Neural cell (in vitro differentiated cells): ENCODE results near the gene KLHL28. TPM values are rescaled to one million over a fixed set of nuclear protein-coding genes. Genes with fewer than 3 reads are reported as not detected.

Experiments used
- H2AFZ ChIP-seq: fragments of 200-600, 300-800 bp; sonication (generic), shearing (Covaris generic); 2 replicates; pipeline ENCODE4 v1.6.0; 2014; ENCODE audit warnings: low read depth, mild to moderate bottlenecking, antibody characterized with exemption, low read length, moderate library complexity
- H3F3A ChIP-seq: fragments of 200-600 bp; shearing (Covaris generic); 2 replicates; pipeline ENCODE4 v1.6.1; 2016; ENCODE audit warnings: mild to moderate bottlenecking, moderate library complexity, mixed read lengths, antibody characterized with exemption, low read length; ENCODE audit not compliant: insufficient read depth, poor library complexity, severe bottlenecking
- H3K27ac ChIP-seq: fragments of 200-600, 300-800 bp; sonication (generic), shearing (Covaris generic); 2 replicates; pipeline ENCODE4 v1.5.1; 2014; ENCODE audit warnings: mild to moderate bottlenecking, low read length, moderate library complexity
- H3K27me3 ChIP-seq: fragments of 300-800, 200-600 bp; sonication (generic), shearing (Covaris generic); 2 replicates; pipeline ENCODE4 v1.6.0; 2014; ENCODE audit warnings: mild to moderate bottlenecking, low read depth, low read length, moderate library complexity; ENCODE audit not compliant: insufficient read depth
- H3K36me3 ChIP-seq: fragments of 300-800, 200-600 bp; sonication (generic), shearing (Covaris generic); 2 replicates; pipeline ENCODE4 v1.5.1; 2014; ENCODE audit warnings: mild to moderate bottlenecking, antibody characterized with exemption, low read length, moderate library complexity; ENCODE audit not compliant: insufficient read depth
- H3K4me2 ChIP-seq: fragments of 300-800, 200-600 bp; sonication (generic), shearing (Covaris generic); 2 replicates; pipeline ENCODE4 v1.6.0; 2014; ENCODE audit warnings: mild to moderate bottlenecking, low read length
- H3K4me3 ChIP-seq: fragments of 300-800, 200-600 bp; sonication (generic), shearing (Covaris generic); 2 replicates; pipeline ENCODE4 v1.5.1; 2014; ENCODE audit warnings: mild to moderate bottlenecking, low read length, moderate library complexity
- H3K79me2 ChIP-seq: fragments of 200-600 bp; shearing (Covaris generic); replicated peaks from 2 replicates; pipeline ENCODE4 v1.6.0; 2014; ENCODE audit warnings: mild to moderate bottlenecking, low read length, moderate library complexity; ENCODE audit not compliant: insufficient read depth
- H3K9ac ChIP-seq: fragments of 300-800, 200-600 bp; sonication (generic), shearing (Covaris generic); 2 replicates; pipeline ENCODE4 v1.6.1; 2016; ENCODE audit warnings: mild to moderate bottlenecking, low read length, mixed read lengths
- H3K9me2 ChIP-seq: fragments of 200-600 bp; shearing (Covaris generic); 2 replicates; pipeline ENCODE4 v1.6.1; 2016; ENCODE audit warnings: mild to moderate bottlenecking, low read length, mixed read lengths; ENCODE audit not compliant: insufficient read depth
- H3K9me3 ChIP-seq: fragments of 200-600, 300-800 bp; sonication (generic), shearing (Covaris generic); 2 replicates; pipeline ENCODE4 v1.6.1; 2016; ENCODE audit warnings: mild to moderate bottlenecking, mixed run types, low read length, moderate library complexity, mixed read lengths
- H4K20me1 ChIP-seq: fragments of 200-600 bp; shearing (Covaris generic); 2 replicates; pipeline ENCODE4 v1.6.1; 2016; ENCODE audit warnings: mild to moderate bottlenecking, mixed run types; ENCODE audit not compliant: insufficient read depth
- EP300 ChIP-seq: fragments of 450-650 bp; conservative IDR thresholded peaks from 2 replicates; pipeline ENCODE4 v1.6.1; 2014; ENCODE audit warnings: antibody characterized with exemption, mild to moderate bottlenecking, moderate library complexity; ENCODE audit not compliant: poor library complexity, severe bottlenecking
- EZH2 ChIP-seq: fragments of 200-600, 300-800 bp; shearing (Covaris generic), sonication (generic); IDR thresholded peaks from 2 replicates; pipeline ENCODE4 v1.6.1; 2014; ENCODE audit warnings: antibody characterized with exemption, low read length, borderline replicate concordance, mild to moderate bottlenecking; ENCODE audit not compliant: insufficient read depth, poor library complexity, severe bottlenecking
- MXI1 ChIP-seq: fragments of 450-650 bp; conservative IDR thresholded peaks from 2 replicates; pipeline ENCODE4 v1.6.1; 2014; ENCODE audit warnings: antibody characterized with exemption, mild to moderate bottlenecking; ENCODE audit not compliant: poor library complexity, severe bottlenecking
- POLR2AphosphoS5 ChIP-seq: IDR thresholded peaks from 2 replicates; pipeline ENCODE4 v1.6.1; 2012
- RAD21 ChIP-seq: fragments of 450-650 bp; conservative IDR thresholded peaks from 2 replicates; pipeline ENCODE4 v1.6.1; 2014; ENCODE audit warnings: antibody characterized with exemption, mild to moderate bottlenecking, moderate library complexity
- REST ChIP-seq: IDR thresholded peaks from 2 replicates; pipeline ENCODE4 v1.6.1; 2012; ENCODE audit warnings: borderline replicate concordance
- SMC3 ChIP-seq: fragments of 450-650 bp; conservative IDR thresholded peaks from 2 replicates; pipeline ENCODE4 v1.6.1; 2014; ENCODE audit warnings: antibody characterized with exemption, mild to moderate bottlenecking, moderate library complexity; ENCODE audit not compliant: poor library complexity
- TAF1 ChIP-seq: IDR thresholded peaks from 2 replicates; pipeline ENCODE4 v1.6.1; 2012; ENCODE audit warnings: low read depth
- polyA plus RNA-seq: library from polyadenylated mRNA; depleted of rRNA; stranded (reverse); fragments of >200 nt; gene quantifications from 2 replicates; pipeline ENCODE4 v1.2.3, GENCODE V29; 2014
- TF ChIP-seq, protein P1 (sequence below): fragments of 450-650 bp; IDR thresholded peaks from 2 replicates; pipeline ENCODE4 v1.5.1; 2014; ENCODE audit warnings: antibody characterized with exemption, mild to moderate bottlenecking, moderate library complexity; ENCODE audit not compliant: poor library complexity, severe bottlenecking

Gene KLHL28
- polyA plus RNA-seq, 1 donor from 2014 or later: 17.4 TPM

DNA sequence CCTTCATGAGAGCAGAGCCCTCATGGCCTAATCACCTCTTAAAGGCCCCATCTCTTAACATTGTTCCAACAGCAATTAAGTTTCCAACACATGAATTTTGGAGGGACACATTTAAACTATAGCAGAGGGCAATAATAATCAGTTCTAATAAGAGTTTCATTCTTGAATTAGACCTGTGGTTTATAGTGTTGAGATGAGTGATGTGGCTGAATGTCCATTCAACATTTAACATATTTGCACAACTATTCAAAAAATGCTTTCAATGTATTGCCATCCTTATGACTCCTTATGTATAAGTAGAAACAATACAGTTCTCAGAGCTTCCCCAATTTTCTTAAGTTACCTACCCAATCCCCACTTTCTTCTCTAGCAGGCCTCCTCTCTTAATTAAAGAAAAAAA, 21.5 kb downstream of the KLHL28 start:
- H2AFZ ChIP-seq: no peak overlapping the region
- TF ChIP-seq EZH2: no peak
- TF ChIP-seq, protein P1, sequence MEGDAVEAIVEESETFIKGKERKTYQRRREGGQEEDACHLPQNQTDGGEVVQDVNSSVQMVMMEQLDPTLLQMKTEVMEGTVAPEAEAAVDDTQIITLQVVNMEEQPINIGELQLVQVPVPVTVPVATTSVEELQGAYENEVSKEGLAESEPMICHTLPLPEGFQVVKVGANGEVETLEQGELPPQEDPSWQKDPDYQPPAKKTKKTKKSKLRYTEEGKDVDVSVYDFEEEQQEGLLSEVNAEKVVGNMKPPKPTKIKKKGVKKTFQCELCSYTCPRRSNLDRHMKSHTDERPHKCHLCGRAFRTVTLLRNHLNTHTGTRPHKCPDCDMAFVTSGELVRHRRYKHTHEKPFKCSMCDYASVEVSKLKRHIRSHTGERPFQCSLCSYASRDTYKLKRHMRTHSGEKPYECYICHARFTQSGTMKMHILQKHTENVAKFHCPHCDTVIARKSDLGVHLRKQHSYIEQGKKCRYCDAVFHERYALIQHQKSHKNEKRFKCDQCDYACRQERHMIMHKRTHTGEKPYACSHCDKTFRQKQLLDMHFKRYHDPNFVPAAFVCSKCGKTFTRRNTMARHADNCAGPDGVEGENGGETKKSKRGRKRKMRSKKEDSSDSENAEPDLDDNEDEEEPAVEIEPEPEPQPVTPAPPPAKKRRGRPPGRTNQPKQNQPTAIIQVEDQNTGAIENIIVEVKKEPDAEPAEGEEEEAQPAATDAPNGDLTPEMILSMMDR: no peak
- TF ChIP-seq RAD21: no peak
- no peak for TF ChIP-seq TAF1
- no peak for TF ChIP-seq MXI1
- TF ChIP-seq SMC3: no peak
- TF ChIP-seq REST: no peak
- no peak for TF ChIP-seq EP300
- TF ChIP-seq POLR2AphosphoS5: no peak
- no peaks in the 10 kb centered on the region for H4K20me1 ChIP-seq
- H3K4me2 ChIP-seq: no peak overlapping the region
- H3K9ac ChIP-seq: no peak overlapping the region
- peaks cover 4% of the 10 kb centered on the region for H3K9me3 ChIP-seq
- no peaks in the 10 kb centered on the region for H3F3A ChIP-seq
- no peaks in the 10 kb centered on the region for H3K9me2 ChIP-seq
- H3K36me3 ChIP-seq: peaks cover 16% of the 10 kb centered on the region
- peaks cover 4% of the 10 kb centered on the region for H3K79me2 ChIP-seq
- no peak overlapping the region for H3K4me3 ChIP-seq
- no peak overlapping the region for H3K27ac ChIP-seq
- H3K27me3 ChIP-seq: no peaks in the 10 kb centered on the region

DNA sequence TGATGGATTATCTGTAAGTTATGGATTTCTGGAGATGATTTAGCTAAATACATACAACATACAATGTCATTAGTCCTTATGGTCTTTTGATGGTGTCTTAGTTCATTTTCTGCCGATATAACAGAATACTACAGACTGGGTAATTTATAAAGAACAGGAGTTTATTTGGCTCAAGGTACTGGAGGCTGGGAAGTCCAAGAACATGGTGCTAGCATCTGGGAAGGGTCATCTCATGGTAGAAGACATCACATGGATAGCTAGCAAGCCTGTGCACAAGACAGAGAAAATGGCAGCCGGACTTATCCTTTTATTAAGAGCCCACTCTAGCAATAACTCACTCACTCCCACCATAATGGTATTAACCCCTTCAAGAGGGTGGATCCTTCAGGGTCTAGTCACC, 24.2 kb downstream of the KLHL28 start:
- Histone ChIP-seq H3K9ac (no peak overlapping the region), H2AFZ (no peak overlapping the region), H4K20me1 (no peaks in the 10 kb centered on the region), H3K36me3 (peaks cover 6% of the 10 kb centered on the region), H3K27me3 (no peaks in the 10 kb centered on the region), H3K79me2 (peaks cover 4% of the 10 kb centered on the region), H3F3A (no peaks in the 10 kb centered on the region), H3K4me2 (no peak overlapping the region), H3K9me3 (peaks cover 4% of the 10 kb centered on the region), H3K4me3 (no peak overlapping the region), H3K27ac (no peak overlapping the region), H3K9me2 (no peaks in the 10 kb centered on the region)
- TF ChIP-seq TAF1 (no peak), EP300 (no peak), RAD21 (no peak), EZH2 (no peak), REST (no peak), MXI1 (no peak), POLR2AphosphoS5 (no peak), SMC3 (no peak)
- TF ChIP-seq, protein P1: no peak
